ENCODE results near the gene SLC35E1. TPM values are rescaled to one million over a fixed set of nuclear protein-coding genes. Genes with fewer than 3 reads are reported as not detected.

The SLC35E1 gene
- total and polyA plus RNA-seq, 2 of the 13 experiments (the other 11 are each of a cell fraction or from before 2014, with no cell fraction given), result 21.2 to 46.5 TPM

DNA sequence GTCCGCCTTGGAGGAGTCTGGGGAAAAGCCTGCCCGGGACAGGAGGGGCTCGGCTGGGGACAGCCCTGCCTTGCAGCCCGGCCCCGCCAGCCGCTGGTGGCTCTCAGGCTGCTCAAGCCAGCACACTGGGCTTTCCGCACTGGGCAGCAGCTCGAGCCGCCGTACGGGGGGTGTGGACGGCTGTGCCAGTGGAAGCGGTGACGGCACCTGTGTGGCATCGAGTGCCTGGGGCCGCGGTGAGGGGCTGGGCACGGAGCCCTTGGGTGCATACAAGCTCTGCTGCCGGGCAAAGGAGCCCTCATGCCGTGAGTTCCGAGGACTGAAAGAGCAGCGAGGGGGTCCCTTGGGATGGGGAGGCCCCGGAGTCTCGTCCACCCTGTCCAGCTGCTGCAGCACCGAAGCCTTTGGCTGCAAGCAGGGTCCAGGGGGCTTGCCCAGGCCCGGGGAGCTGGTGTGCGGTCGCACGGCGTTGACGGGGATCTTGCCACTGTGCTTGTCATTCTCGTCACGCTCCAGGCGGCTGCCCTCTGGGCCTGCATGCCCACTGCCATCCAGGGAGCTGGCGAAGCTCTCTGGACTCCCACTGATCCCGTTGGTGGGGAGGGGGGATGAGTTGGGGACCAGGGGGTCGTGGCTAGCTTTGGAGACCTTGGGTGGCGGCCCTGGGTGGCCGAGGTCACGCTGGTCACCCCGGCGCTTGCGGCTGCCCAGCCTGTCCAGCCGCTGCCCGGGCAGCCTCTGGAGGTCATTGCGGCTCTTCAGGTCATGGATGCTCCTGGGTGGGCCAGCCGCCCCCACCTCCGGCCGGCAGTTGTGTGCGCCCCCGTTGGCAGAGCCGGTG, 4.7 kb upstream of the SLC35E1 start:
- Histone ChIP-seq H3K9me3 (ENCODE audit: low read length) (no peaks in the 10 kb centered on the region), H3K4me3 (replicated peaks in 1 of 3; ENCODE audit: insufficient read depth in 1 of 3, low read depth in 2 of 3, low read length in 3 of 3) (no peak overlapping the region), H2AFZ (ENCODE audit: low read length) (no peak overlapping the region), H3K36me3 (replicated peaks in 1 of 2; ENCODE audit: control insufficient read depth in 1 of 2, insufficient read depth in 2 of 2, low read length in 2 of 2) (peaks cover 16 to 40% of the 10 kb centered on the region in 2 experiments; a peak in 4 of 5 replicates), H4K20me1 (ENCODE audit: insufficient read depth, low read length) (peaks cover 12% of the 10 kb centered on the region; the same call in 1 of the 2 replicates), H3K79me2 (ENCODE audit: insufficient read depth, low read length) (peaks cover 53% of the 10 kb centered on the region), H3K9ac (ENCODE audit: insufficient read depth, low read depth, low read length) (no peak overlapping the region), H3K27me3 (ENCODE audit: control insufficient read depth in 1 of 2, insufficient read depth in 2 of 2, low read length in 2 of 2) (no peaks in the 10 kb centered on the region; a peak in 1 of 5 replicates), H3K4me1 (ENCODE audit: insufficient read depth, low read length) (peaks cover 17% of the 10 kb centered on the region), H3K27ac (ENCODE audit: extremely low read length, insufficient read depth, low read length) (no peak overlapping the region), H3K4me2 (ENCODE audit: low read depth, low read length) (no peak overlapping the region)
- peak; percentile 21; the same call in 1 of the 2 replicates for TF ChIP-seq ZNF687 (CRISPR knock-in tag; IDR thresholded peaks at IDR 0.05)
- TF ChIP-seq PITX1 (CRISPR knock-in tag; IDR thresholded peaks at IDR 0.05), result no peak
- no peak for TF ChIP-seq ZKSCAN5 (CRISPR knock-in tag; IDR thresholded peaks at IDR 0.05)
- TF ChIP-seq AGO2 (optimal IDR thresholded peaks at IDR 0.05; ENCODE audit: low read depth, low read length), result peak; percentile 54
- intact Hi-C loops (cut with micrococcal nuclease; ENCODE audit: unreplicated experiment) (no loop called here), in situ Hi-C loops (cut with HindIII; ENCODE audit: extremely low pct_ligation_motif_present, low pct_unique_long_range_greater_than_20kb) (no loop called here)
- POLR2A ChIA-PET, result interaction anchor here (1.2 kb wide), 1 partner anchor 8 kb away, joined by 3 read pairs; no protein-coding TSS in a partner anchor
- 88% methylated on average over 14 of the region's 52 CpGs for WGBS (ENCODE audit: low lambda C conversion rate)
- no TSS peak for BruUV-seq (replicated peaks)
- ATAC-seq, result no peak
- CTCF ChIA-PET (ENCODE audit: low intra/inter-chr PET ratio, low total read pairs), result no interaction called here
- DNase-seq (ENCODE audit: low spot score), result no peak
- FAIRE-seq, result no peak

Measured in HepG2 (cell line).